RWPE1 (cell line): ENCODE results near the gene DVL1.
A peak's percentile ranks its signal among the peaks of the same experiment; 100 is the strongest.

Source experiments
- CTCF ChIA-PET: fragments of 350-600 bp; sonication (Branson Sonifier 250); formaldehyde crosslinking; extraction: SDS; loops from one replicate; lab custom pipeline; 2021; lab: Yijun Ruan, JAX
- POLR2A ChIA-PET: fragments of 400-600 bp; formaldehyde crosslinking; extraction: SDS; loops from one replicate; lab custom pipeline; 2020; ENCODE audit warnings: antibody characterized with exemption; ENCODE audit not compliant: low non-redundant PET; lab: Yijun Ruan, JAX
- DNase-seq: peaks from one replicate; pipeline ENCODE4 v3.0.0; 2012; ENCODE audit warnings: low spot score
- H3K27ac ChIP-seq: fragments of 450-650 bp; 2 replicates; pipeline ENCODE4 v1.5.1; 2017
- CTCF ChIP-seq: fragments of 450-650 bp; conservative IDR thresholded peaks from 2 replicates; pipeline ENCODE4 v1.5.1; 2017; ENCODE audit warnings: low read depth, mild to moderate bottlenecking

The DVL1 gene

GRCh38 chr1:1310109-1310385 is 39.2 kb downstream of the DVL1 start:
- no peak for TF ChIP-seq CTCF
- ChIA-PET POLR2A (interaction anchor here (0.9 kb wide), 1 partner anchor 35 kb away, joined by 6 read pairs; no protein-coding TSS in a partner anchor), CTCF (interaction anchor here (0.6 kb wide), 3 partner anchors 104 to 834 kb away, joined by 3 to 6 read pairs (median 4); partner anchors contain the start of gene TNFRSF18)
- no peak for DNase-seq
- H3K27ac ChIP-seq: peak overlapping the region; percentile 100

- CTCF ChIA-PET: interaction anchor here (0.6 to 0.7 kb wide), 4 partner anchors 39 to 835 kb away, joined by 3 to 6 read pairs (median 4); partner anchors contain the start of gene TNFRSF18
- H3K27ac ChIP-seq: peak overlapping the region; percentile 100
- no peak for TF ChIP-seq CTCF
- POLR2A ChIA-PET: interaction anchor here (0.8 to 0.9 kb wide), 2 partner anchors 35 to 39 kb away, joined by 3 to 6 read pairs; no protein-coding TSS in a partner anchor
- DNase-seq: no peak
Measured at GRCh38 chr1:1309251-1310108, 39.7 kb downstream of the DVL1 start.

GRCh38 chr1:1308756-1309250 is 40.4 kb downstream of the DVL1 start:
- DNase-seq: no peak
- TF ChIP-seq CTCF: no peak
- ChIA-PET POLR2A (interaction anchor here (0.8 kb wide), 1 partner anchor 39 kb away, joined by 3 read pairs; no protein-coding TSS in a partner anchor), CTCF (interaction anchor here (0.7 kb wide), 1 partner anchor 39 kb away, joined by 3 read pairs; no protein-coding TSS in a partner anchor)
- peak overlapping the region; percentile 100 for H3K27ac ChIP-seq

- DNase-seq: peak; percentile 97
- TF ChIP-seq CTCF: no peak
- POLR2A ChIA-PET: no interaction called here
- H3K27ac ChIP-seq: peak within 1 kb of the TSS; percentile 100
- CTCF ChIA-PET: no interaction called here
Measured at GRCh38 chr1:1307923-1308755, 41.1 kb downstream of the DVL1 start, which contains the start of the genes ACAP3 and PUSL1. TSS of gene ACAP3 (minus strand) at chr1:1307930. CDS start at chr1:1307815, 115 bp downstream. TSS of gene PUSL1 (plus strand) at chr1:1308597. CDS start at chr1:1308644, 47 bp downstream.

GRCh38 chr1:1307261-1307922 is 41.8 kb downstream of the DVL1 start:
- CTCF ChIA-PET: no interaction called here
- no peak for TF ChIP-seq CTCF
- no peak for DNase-seq
- peak overlapping the region; percentile 100 for H3K27ac ChIP-seq
- POLR2A ChIA-PET: no interaction called here
